ENCODE measurements around the gene PTPRN. TPM values are rescaled to one million over a fixed set of nuclear protein-coding genes. Genes with fewer than 3 reads are reported as not detected.
"Not testable (repeated sequence)": the region's sequence is repeated elsewhere in the genome, so short reads cannot be mapped to it uniquely, and the experiment has no call there.

The PTPRN gene
- total RNA-seq, 1 donor from 2014 or later = 0.31 TPM

DNA sequence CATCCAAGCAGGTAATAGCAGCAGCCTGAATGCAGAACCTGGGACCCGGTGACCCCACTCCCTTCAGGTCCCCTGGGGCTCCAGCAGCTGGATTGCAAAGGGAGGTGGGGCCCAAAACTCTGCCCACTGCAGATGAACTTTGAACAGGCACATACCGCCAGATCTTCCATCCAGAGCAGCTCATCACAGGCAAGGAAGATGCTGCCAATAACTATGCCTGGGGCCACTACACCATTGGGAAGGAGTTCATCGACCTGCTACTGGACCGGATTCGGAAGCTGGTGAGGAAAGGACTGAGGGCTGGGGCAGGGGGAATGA, 39.2 kb downstream of the PTPRN start:
- DNase-seq = no peak

DNA sequence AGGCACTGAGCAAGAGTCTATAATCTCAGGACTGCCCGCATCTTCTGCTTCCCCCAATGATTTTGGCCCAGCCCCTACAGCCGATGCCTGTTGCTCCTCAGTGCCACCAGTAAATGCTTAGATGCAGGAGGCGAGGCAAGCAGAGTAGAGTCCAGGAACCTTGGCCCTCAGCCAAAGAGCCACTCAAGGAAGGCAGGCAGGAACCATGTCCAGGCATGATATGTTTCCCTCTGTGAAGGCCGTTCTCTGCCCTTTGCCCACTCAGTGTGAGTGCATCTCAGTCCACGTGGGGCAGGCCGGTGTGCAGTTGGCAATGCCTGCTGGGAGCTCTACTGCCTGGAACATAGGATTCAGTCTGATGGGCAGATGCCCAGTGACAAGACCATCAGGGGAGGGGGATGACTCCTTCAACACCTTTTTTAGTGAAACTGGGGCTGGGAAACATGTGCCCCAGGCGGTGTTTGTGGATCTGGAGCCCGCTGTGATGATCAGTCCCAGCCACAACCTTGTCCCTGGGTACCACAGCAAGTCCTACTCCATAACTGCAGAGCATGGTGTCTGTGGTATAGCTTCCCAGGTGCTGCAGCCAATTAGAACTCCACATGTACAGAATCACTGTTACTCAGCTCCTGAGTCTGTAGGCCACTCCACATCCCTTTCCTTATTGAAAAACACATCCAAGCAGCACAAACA, 39.7 kb downstream of the PTPRN start:
- no peak for DNase-seq

DNA sequence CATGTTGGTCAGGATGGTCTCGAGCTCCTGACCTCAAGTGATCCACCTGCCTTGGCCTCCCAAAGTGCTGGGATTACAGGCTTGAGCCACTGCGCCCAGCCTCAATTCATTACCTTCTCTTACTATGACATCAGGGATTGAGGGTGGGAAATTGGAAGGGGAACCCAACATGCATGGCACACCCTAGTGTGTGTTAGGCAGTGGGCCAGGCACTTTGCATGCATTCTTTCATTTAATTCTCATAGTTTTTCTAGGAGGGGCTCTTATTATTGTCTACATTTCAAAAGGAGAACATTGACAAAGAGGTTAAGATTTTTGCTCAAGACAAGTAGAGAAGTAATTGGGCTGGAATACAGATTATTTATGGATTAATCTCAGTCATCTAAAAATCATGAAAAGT, 40.9 kb downstream of the PTPRN start:
- no peak for DNase-seq

DNA sequence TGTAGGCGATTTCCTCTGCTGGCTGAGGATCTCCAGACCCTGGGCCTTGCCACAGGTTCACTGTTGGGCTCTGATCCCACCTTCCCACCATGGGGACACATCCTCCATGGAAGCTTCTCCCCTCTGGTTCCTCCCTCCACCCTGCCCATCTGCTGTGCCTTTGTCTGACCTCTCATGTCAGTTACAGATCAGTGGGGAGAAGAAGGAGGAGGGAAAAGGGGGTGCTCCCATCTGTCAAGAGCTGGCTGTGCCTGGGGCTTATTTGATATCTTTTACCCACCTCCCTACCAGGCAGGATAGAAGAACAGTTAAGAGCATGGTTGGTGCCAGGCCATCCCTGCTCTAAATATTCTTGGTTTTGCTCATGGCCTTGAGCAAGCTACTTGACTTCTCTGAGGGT, 42.3 kb downstream of the PTPRN start:
- DNase-seq = no peak

DNA sequence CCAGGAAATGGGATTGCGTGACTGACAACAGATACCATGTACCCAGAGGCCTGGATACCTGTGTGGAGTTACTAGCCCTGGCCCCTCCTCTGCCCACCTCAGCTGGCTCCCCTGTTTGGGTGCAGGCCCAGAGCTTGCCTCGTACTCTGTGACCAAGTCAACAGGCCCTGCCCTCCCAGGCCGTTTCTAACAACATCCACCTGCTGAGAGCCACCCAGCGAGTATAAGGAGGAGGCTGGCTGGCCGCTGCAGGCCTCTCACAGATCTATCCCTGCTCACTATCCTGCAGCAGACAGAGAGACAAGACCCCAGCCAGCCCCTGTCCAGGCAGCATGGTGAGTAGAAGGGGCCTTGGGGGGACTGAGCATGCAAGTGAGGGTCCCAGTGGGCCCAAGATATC, 43.0 kb downstream of the PTPRN start:
- DNase-seq = no peak

DNA sequence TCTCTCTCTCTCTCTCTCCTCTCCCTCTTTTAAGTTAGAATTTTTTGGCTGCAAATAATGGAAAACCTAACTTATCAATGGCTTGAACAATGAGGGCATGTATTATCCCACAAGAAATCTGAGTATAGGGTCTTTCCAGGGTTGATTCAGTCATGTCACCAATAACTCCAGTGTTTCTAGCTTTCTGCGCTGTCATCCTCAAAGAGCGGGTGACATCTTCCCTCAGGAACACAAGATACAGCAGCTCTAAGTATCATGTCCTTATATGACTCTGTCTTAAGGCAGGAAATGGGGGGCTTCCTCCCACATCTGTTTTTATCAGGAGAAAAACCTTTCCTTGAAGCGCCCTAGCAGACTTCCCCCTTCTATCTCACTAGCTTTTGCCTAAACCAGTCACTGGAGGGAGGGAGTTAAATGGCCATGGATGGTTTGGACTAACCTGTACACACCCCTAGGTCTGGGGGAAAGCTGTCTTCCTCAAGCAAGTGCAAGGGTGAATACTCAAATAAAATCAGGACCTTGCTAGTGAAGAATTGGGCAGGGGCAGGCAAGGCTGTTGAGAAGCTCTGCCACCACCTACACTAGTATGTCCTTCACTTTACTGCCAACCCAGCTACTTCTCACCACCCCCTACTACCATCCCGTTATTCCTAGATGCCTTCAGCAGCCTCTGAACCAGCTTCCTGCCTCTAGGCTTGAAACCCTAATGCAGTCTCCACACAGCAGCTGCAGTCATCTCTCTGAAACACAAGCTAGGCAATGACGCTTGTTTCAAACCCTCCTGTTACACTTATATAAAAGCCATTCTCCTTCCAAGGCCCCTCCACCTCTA, 48.0 kb downstream of the PTPRN start:
- no peak for DNase-seq

DNA sequence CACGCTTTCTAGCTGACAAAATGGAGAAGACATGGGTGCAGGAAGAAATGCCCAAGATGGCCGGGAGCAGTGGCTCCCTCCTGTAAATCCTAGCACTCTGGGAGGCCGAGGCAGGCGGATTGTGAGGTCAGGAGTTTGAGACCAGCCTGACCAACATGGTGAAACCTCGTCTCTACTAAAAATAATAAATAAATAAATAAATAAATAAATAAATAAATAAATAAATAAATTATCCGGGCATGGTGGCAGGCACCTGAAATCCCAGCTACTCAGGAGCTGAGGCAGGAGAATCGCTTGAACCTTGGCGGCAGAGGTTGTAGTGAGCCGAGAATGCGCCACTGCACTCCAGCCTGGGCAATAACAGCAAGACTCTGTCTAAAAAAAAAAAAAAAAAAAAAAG, 50.3 kb downstream of the PTPRN start:
- DNase-seq = not testable (repeated sequence)

DNA sequence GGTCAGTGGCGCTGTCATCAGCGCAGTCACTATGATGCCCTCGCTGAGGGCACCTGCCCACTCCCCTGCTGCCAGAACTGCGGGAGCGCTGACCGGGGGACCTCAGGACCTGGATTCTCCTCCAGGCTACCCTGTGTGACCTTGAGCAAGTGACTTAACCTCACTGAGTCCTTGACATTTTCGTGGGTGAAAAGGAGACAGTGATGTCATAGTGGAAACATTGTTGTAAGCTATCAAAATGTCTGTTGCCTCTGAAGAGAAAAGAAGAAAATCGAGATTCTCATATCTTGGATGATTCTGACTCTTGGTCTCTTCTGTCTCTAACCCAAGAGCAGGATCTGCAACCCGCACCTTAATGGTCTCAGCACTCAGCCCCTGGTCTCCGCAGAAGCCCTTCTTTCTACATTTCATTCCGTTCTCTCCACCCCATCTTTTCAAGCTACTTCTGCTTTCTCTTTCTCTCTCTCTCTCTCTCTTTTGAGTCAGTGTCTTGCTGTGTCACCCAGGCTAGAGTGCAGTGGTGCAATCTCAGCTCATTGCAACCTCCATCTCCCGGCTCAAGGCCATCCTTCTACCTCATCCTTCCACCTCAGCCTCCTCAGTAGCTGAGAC, 54.5 kb downstream of the PTPRN start:
- no peak for DNase-seq

DNA sequence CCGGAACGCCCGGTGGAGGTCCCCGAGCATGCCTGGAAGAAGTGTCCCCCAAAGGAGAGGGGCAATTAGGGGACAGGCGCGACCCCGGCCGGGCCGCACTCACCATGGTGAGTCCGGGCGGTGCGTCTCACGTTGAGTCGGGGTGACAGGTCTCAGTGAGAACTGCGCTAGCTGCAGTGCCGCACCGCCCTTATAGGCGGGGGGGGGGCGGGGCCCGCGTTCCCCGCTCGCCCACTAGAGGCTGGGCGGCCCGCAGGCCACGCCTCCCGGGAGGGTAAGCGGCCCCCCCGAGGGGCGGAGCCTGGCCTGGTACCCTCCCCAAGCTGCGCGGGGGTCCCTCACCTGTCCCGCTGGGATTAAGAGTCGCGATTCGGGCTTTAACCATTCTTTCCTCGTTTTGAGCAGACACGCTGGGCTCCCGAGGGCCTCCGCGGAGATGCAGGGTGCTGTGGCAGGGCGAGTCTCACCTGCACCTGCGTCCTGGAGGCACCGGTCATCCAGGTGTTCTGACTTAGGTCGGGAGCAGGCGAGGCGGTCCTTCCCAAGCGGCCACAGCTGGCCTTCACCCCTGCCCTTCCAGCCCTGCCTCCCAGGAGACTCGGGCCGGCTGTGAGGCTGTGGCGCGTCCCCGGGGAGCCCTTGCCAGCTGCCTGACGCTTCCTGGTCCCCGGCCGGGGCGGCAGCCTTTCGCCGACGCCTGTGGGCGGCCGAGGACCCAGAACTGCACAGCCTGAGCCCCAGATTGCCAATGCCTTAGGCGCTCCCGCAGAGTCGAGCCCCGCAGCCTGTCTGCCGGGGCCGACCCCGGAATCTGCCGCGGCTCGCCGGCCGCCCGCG, 55.2 kb downstream of the PTPRN start, which contains the start of gene TUBA4A:
TSS of gene TUBA4A (minus strand) at position 166 of the 837 bp plus-strand sequence. CDS start at position 106, 60 bp downstream.
- peak; percentile 81 for DNase-seq

DNA sequence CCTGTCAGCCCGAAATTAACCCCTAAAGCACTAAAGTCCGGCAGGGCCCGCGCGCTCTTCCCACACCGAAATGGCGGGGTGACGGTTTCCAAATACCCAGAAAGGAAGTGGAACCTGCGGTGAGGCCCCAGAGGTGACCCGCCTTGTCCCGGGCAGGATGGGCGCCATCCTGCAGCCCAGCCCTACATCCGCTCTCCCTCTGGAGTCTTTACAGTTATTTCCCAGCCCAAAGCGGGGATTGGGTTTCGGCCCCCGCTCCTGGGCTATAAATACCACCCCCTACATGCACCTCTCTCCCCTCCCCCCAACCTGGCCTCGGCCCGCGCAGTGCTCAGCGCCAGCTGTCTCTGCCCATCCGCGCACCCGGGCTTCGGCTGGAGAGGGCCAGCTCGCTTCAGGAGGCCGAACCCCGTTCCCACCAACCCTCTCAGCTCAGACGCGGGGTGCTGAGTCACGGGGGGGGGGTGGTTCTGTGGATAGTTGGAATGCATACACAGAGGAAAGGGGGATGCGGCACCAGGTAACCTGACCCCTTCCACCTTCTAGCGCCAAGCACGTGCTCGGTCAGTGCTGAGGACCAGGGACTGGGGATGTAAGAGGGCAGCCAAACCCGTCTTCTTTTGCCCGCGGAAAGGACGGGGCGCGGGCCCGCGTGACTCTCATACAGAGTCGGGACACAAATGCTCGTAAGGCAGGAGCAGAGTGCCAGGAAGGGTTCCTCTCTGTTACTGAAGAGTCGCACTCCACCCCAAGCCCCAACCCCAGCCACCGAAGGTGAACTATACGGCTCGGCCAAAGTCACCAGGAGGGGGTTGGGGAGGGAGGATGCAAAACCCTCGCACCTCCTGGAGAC, 56.1 kb downstream of the PTPRN start, which contains the start of gene TUBA4B:
TSS of gene TUBA4B (plus strand) at position 344 of the 853 bp plus-strand sequence. CDS start at position 509, 165 bp downstream.
- DNase-seq = peak; percentile 86

DNA sequence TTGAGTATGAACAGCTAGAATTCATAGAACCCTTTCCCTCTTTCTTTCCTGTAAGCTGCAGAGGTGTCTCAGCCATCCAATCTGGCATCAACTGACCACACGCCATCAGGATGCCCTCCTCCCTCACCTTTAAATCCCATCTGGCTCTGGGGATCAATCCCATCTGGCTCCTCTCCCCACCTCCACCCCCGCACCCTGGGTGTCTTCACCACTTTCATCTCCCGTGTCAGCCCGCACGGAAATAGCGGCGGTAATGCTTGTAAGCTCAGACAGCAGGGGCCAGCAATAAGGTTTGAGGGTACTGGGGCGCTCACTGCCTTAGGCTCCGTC, 56.7 kb downstream of the PTPRN start:
- no peak for DNase-seq

DNA sequence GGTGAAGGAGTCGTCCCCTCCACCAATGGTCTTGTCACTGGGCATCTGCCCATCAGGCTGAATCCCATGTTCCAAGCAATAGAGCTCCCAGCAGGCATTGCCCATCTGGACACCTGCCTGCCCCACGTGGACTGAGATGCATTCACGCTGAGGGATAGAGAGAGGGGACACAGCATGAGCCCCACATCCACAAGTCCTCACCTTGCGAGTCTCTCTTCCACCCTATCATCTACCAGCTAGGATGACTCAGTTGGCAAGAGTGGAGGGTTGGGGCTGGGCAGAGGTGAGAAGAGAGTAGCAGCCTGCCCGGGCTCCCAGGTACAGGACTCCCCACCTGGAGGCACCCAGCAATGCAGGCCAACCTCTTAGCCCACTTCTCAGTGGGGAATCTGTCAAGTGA, 57.1 kb downstream of the PTPRN start:
- no peak for DNase-seq

DNA sequence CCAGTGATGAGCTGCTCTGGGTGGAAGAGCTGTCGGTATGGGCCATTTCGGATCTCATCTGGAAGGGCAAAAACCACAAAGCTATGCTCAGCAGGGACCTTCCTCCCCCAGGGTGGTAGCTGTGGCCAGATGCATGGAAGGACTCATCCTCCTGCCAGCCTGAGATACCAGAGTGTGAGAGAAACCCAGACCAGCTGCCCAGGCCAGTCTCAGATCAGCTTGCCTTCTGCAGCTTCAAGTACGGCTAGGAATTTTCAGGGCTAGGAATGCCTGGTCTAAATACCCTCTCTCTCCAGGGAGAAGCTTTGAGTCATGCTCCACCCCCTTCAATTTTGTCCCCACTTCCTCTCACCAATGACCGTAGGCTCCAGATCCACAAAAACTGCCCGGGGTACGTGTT, 57.5 kb downstream of the PTPRN start:
- DNase-seq = peak; percentile 17

DNA sequence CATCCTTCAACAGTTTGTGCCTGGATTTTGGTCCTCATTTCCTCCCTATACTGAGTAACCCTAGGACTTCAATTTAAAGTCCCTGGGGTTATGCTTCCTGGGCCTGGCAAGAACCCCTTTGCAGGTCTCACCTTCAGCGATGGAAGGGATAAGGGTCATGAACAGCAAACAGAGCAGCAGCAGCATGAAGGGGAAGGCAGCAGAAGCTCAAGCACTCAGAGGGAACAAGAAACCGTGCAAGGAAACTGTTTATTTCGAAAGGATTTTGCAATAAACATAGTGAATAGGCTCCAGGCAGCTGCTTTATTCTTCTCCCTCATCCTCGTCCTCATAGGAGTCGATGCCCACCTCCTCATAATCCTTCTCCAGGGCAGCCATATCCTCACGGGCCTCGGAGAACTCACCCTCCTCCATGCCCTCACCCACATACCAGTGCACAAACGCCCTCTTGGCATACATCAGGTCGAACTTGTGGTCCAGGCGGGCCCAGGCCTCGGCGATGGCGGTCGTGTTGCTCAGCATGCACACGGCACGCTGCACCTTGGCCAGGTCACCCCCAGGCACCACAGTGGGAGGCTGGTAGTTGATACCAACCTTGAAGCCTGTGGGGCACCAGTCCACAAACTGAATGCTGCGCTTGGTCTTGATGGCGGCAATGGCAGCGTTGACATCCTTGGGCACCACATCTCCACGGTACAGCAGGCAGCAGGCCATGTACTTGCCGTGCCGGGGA, 59.0 kb downstream of the PTPRN start:
- no peak for DNase-seq

DNA sequence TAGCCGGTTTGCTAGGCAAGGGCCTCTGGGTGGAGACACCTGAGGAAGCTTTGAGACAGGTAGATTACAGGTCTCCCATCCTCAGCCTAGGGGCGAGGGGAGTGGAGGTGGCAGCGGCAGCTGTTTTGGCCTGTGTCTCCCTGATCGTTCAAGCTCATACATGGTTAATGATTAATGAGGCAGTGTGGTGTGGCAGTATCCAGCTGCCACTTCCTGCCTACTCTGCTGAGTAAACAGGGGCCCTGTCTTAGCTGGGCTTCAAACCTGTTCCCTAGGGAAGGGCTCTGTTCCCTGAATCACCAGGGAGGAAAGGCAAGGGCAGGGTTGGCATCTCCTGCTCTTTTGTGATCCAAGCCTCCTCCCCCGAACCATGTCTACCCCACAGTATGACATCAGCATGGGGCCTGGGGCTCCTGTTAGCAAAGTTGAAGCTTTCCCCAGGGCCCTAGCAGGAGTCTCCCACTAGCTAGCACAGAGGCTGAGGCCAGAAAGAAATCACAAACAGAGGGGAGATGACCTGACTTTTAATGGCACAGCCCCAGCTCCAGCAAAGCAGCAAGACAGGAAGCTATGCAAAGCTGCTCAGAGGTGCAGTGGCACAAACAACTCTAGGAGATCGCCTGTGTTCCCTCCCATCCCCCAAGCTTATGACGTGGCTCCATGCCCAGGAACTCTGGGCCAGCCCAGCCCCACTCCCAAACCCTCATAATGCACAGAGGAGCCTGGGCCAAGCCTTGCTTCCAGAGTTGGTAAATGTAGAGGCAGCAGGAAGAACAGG, 59.8 kb downstream of the PTPRN start:
- DNase-seq = peak; percentile 82

DNA sequence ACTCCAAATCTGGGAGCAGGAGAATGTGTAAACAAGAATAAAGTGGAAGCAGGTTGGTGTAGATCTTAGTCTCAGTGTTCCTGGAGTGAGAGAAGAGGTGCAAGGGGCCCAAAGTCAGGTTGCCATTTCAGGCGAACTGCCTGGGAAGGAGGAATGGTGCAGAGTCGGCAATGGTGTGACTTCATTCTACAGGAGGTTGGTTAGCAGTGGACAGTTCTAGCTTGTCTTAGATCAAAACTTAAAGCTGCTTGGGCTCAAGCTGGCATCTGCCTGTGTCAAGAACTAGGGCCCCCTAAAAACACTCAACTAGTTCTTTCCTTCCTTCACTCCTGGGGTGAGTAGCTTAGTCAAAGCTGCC, 60.4 kb downstream of the PTPRN start:
- no peak for DNase-seq

DNA sequence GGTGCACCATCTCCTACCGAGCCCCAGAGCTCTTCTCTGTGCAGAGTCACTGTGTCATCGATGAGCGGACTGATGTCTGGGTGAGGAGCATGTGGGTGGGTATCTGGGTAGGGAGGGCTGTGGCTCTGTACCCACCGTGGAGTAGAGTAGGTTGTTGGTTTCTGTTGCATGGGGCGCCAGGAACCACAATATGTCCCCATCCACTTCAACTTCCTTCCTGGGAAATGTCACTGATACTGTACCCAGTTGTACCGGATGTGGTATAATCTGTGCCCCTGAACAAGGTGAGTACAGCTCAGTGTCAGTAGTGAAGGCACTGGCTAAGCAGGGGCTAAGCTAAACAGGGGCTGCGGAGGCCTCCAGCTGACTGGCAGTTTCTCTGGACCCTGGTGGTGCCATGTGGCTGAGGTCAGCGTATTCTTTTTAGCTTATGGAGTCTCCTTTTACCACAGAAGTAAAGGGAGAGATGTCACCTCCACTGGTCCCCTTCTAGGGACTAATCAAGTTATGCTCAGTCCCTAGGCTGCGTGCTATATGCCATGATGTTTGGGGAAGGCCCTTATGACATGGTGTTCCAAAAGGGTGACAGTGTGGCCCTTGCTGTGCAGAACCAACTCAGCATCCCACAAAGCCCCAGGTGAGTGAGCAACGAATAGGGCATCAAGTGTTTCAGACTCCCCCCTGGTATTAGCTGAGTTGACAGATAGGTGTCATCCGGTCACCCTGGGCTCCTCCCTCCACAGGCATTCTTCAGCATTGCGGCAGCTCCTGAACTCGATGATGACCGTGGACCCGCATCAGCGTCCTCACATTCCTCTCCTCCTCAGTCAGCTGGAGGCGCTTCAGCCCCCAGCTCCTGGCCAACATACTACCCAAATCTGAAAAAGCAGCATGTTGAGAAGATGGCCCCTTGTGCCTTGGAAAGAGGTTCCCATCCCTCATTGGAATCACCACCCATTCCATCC, 61.2 kb downstream of the PTPRN start:
- no peak for DNase-seq

DNA sequence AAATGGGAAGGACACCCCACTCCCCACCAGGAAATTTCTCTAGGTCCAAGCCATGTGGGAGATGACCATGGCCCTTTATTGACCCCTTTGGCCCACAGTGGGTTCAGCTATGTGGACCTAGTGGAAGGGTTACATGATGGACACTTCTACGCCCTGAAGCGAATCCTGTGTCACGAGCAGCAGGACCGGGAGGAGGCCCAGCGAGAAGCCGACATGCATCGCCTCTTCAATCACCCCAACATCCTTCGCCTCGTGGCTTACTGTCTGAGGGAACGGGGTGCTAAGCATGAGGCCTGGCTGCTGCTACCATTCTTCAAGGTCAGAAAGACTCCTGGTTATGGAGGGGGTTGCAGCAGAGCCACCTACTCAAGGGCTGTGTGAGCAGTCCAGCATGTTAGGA, 62.6 kb downstream of the PTPRN start:
- DNase-seq = no peak

DNA sequence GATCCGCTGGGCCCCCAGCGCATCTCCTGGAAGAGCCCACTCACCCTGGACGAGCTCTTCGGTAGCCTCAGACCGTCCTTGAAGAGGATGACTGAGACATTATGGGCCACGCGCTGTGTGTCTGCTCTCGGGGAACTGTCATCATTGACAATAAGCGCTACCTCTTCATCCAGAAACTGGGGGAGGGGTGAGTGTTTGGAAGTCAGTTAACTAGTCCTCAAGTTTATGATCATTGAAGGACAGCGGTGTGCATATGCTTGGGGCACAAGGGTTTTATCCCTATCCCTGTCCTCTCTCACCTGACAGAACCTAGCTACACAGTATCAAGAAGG, 63.3 kb downstream of the PTPRN start:
- no peak for DNase-seq

Measured in tongue (tissue), 2 donors.